ENCODE data around the gene SLC17A9.

DNA sequence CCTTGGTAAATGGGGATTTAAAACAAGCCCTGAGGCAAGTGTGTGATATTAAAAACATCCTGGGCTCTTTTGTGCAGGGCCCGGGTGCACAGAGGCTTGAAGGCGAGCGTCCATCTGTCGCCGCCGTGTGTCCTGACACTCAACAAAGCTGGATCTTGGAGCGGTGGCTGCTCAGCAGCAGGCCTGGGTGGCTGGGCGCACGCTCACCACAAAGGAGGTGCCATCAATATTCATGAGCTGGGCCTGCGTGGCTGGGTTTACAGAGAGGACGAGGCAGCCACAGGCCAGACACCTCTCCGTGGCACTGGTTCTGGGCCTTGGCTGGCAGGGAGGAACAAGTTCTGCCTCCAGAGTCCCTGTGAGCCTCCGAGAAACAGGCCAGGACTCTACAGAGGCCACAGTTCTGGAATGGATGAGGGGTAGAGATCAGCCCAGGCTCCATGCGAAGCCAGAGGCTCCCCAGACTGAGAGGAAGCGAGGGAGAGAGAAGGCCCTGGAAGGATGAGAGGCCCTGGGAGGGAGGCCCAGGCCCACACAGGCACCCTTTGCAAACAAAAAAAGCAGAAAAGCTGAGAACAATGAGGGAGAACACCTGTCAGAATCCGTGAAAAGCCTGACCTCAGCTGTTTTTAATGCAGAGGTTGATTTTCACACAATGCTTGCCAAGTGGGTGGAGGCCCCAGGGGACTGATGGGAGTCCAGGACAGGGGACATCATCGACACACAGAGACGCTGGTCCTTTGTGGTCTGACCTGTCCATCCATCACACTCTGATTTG, 32.3 kb downstream of the SLC17A9 start:
- TF ChIP-seq ZNF274 (IDR thresholded peaks at IDR 0.05; ENCODE audit: low read depth, low read length) (no peak), YY1 (IDR thresholded peaks at IDR 0.05; ENCODE audit: insufficient read depth, insufficient read length) (no peak)

All from NT2/D1 (cell line).